Thymus (tissue), 11 donors: Measurements from ENCODE around the gene TM9SF2. TPM values are rescaled to one million over a fixed set of nuclear protein-coding genes. Genes with fewer than 3 reads are reported as not detected.
"Not testable (repeated sequence)": the region's sequence is repeated elsewhere in the genome, so short reads cannot be mapped to it uniquely, and the experiment has no call there.

Experiments used
- DNase-seq, 9 donors: peaks; one replicate each; pipeline ENCODE4 v3.0.0-alpha.2; 2013; ENCODE audit warnings: low spot score in 9 of 9, low read depth in 6 of 9, missing footprints in 1 of 9
- H3K27ac ChIP-seq, 2 donors: one replicate each; pipeline ENCODE4 v1.5.1; 2013; ENCODE audit warnings: control low read depth in 1 of 2, low read depth in 1 of 2, low read length in 1 of 2, mild to moderate bottlenecking in 1 of 2, moderate library complexity in 1 of 2
- H3K27me3 ChIP-seq, 2 donors: one replicate each; pipeline ENCODE4 v1.5.1; 2013; ENCODE audit warnings: low read length in 1 of 2; ENCODE audit not compliant: control insufficient read depth in 2 of 2, insufficient read depth in 1 of 2
- H3K36me3 ChIP-seq, 2 donors: one replicate each; pipeline ENCODE4 v1.5.1; 2013; ENCODE audit warnings: low read length in 1 of 2, mild to moderate bottlenecking in 1 of 2, moderate library complexity in 1 of 2; ENCODE audit not compliant: control insufficient read depth in 2 of 2, insufficient read depth in 2 of 2
- H3K4me1 ChIP-seq, 2 donors: one replicate each; pipeline ENCODE4 v1.5.1; 2013; ENCODE audit warnings: low read length in 2 of 2; ENCODE audit not compliant: control insufficient read depth in 2 of 2, insufficient read depth in 2 of 2
- H3K4me3 ChIP-seq, 2 donors: one replicate each; pipeline ENCODE4 v1.5.1; 2013; ENCODE audit warnings: low read length in 2 of 2, control low read depth in 1 of 2, mild to moderate bottlenecking in 1 of 2
- H3K9me3 ChIP-seq, 2 donors: one replicate each; pipeline ENCODE4 v1.5.1; 2013; ENCODE audit warnings: low read length in 1 of 2, mild to moderate bottlenecking in 1 of 2; ENCODE audit not compliant: control insufficient read depth in 2 of 2, insufficient read depth in 1 of 2
- WGBS: extraction: QIAGEN DNeasy Blood & Tissue Kit; methylation state at CpG from one replicate; pipeline ENCODE4 v1.1.7; 2013; 5-methylcytosine and 5-hydroxymethylcytosine counted together
- polyA plus RNA-seq: library from polyadenylated mRNA; stranded (reverse); fragments of 200-250 nt; gene quantifications from one replicate; pipeline ENCODE4 v1.2.3, GENCODE V29; 2013
- total RNA-seq: library from RNA; stranded (reverse); fragments of 120-200 nt; gene quantifications from one replicate; pipeline ENCODE4 v1.2.4, GENCODE V29; 2013
- donor health status: healthy.

The TM9SF2 gene
- total and polyA plus RNA-seq, 2 donors: 61.6 to 71.3 TPM

DNA sequence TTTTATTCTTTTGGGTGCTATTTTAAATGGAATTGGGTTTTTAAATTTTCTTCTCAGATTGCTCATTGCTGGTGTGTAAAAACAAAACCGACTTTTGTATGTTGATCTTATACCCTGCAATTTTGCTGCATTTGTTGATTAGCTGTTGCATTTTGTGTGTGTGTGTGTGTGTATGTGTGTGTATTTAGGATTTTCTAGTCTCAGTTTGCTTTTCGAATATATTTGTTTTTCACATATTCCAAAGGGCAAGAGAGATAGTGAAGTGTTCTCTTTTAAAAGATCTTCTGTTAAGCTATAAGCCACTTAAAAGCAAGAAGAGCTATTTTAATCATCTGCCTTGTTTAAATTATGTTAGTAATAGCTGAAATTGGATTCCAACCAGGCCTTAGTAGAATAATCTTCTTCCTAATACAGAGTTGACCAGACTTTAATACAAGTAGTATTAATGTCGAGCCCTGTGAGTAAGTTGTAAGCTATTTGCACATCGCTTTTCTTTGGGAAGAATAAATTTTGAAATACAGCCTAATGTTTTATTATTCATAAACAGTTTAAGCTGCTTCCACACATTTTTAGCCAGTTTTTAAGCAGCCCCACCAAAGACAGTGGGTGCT, 57.4 kb downstream of the TM9SF2 start:
- no peak for DNase-seq
- whole genome bisulfite sequencing: 98% methylated on average over 4 of the region's 4 CpGs
- H3K36me3 ChIP-seq: peaks cover 30 to 58% of the 10 kb centered on the region in 2 donors

DNA sequence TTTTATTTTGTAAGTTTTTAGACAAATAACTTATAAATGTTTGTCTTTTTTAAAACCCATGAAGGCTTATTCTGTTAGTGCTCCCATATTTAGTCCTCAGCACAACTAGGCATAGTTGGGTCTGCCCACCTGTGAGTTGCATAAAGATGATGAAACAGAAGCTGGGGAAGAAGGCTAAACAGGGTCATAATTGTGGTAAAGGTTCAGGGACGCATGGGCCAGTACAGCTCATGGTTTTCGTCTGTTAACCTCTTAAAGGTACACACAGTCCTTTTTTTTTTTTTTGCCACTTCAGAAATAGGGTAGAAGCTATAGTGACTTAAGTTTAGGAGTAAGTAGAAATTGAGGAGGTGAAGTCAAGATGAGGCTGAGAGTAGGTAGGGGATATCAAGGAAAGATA, 58.3 kb downstream of the TM9SF2 start:
- no peak overlapping the region for H3K4me3 ChIP-seq
- no peak overlapping the region for H3K27ac ChIP-seq
- H3K4me1 ChIP-seq: no peaks in the 10 kb centered on the region
- H3K27me3 ChIP-seq: no peaks in the 10 kb centered on the region
- no peaks in the 10 kb centered on the region for H3K9me3 ChIP-seq
- H3K36me3 ChIP-seq: peaks cover 26 to 54% of the 10 kb centered on the region in 2 donors
- DNase-seq: no peak
- WGBS: 95% methylated on average over 2 of the region's 2 CpGs

More for the DNA sequence above, 57.4 kb downstream of the TM9SF2 start:
- Histone ChIP-seq H3K27me3 (no peaks in the 10 kb centered on the region), H3K27ac (no peak overlapping the region), H3K9me3 (no peaks in the 10 kb centered on the region), H3K4me1 (no peaks in the 10 kb centered on the region), H3K4me3 (no peak overlapping the region)

DNA sequence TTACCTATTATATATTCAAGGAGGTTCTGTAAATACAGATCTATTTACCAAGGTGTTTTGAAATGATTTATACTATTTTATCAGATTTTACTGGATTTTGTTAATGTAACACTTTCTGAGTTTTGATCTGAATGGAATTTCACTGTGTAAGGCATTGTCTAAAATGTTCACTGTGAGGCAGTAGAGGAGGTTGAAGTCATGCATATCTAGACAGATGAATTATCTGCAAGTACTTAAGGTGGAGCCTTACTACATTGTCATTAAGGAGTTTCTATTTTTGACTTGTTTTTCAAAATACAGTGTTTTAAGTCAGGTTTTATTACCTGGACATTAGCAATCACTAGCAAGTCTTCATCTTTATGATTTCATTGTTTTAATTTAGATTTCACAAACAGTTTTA, 62.1 kb downstream of the TM9SF2 start:
- no peak for DNase-seq
- Histone ChIP-seq H3K36me3 (peaks cover 24 to 40% of the 10 kb centered on the region in 2 donors), H3K9me3 (peaks cover 0 to 17% of the 10 kb centered on the region in 2 donors), H3K4me3 (no peak overlapping the region), H3K27me3 (no peaks in the 10 kb centered on the region), H3K4me1 (peaks cover 0 to 2% of the 10 kb centered on the region in 2 donors), H3K27ac (no peak overlapping the region)

DNA sequence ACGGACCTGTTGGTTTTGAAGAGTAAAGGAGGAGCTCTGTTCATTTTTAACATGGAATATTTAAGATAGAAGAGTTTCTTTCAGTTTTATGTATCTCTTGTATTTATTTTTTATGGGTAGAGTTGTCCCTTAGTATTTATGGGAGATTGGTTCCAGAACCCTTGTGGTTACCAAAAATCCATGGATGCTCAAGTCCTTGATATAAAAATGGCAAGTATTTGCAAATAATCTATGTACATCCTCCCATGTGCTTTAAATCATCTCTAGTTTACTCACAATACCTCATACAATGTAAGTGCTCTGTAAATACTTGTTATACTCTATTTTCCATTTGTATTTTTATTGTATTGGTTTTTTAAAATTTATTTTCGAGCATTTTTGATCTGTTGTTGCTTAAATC, 63.1 kb downstream of the TM9SF2 start:
- H3K27ac ChIP-seq: no peak overlapping the region
- WGBS: 98% methylated on average over 2 of the region's 2 CpGs
- H3K4me1 ChIP-seq: peaks cover 0 to 2% of the 10 kb centered on the region in 2 donors
- peaks cover 24 to 35% of the 10 kb centered on the region in 2 donors for H3K36me3 ChIP-seq
- no peak for DNase-seq
- H3K27me3 ChIP-seq: no peaks in the 10 kb centered on the region
- peaks cover 0 to 25% of the 10 kb centered on the region in 2 donors for H3K9me3 ChIP-seq
- no peak overlapping the region for H3K4me3 ChIP-seq

DNA sequence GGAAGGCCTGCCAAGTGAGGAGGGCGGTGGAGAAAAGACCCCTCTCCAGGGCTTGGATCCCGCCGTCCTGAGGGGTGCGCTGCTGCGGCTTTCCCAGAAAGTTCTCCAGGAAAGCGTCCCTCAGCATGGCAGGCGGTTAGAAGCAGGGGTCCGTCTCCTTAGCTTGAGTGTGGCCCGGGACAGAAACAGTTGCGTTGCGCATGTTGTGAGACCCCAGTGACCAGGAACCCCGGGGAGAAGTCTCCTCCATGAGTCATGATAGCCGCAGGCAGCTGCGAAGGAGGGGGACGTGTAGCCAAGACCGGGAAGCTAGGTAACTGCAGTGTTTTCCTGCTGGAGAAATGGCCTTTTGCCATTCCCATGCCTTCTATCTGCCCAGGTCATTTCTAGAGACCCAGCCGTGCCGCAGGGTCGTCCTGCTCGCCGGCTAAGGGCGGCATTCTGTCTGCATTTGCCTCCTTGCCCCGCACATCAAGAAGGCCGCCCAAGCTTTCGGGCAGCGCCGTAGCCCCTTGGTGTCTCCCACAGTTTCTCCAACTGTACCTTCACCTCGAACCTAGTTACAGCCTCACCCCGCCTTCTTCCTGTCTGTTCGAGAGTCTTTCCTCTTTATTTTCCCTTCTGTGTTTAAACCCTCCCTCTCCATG, 64.3 kb downstream of the TM9SF2 start:
- H3K4me3 ChIP-seq: no peak overlapping the region
- H3K27ac ChIP-seq: no peak overlapping the region
- peaks cover 0 to 2% of the 10 kb centered on the region in 2 donors for H3K4me1 ChIP-seq
- WGBS: 88% methylated on average over 30 of the region's 30 CpGs
- DNase-seq: no peak
- H3K9me3 ChIP-seq: peaks cover 0 to 26% of the 10 kb centered on the region in 2 donors
- no peaks in the 10 kb centered on the region for H3K27me3 ChIP-seq
- peaks cover 15 to 27% of the 10 kb centered on the region in 2 donors for H3K36me3 ChIP-seq

DNA sequence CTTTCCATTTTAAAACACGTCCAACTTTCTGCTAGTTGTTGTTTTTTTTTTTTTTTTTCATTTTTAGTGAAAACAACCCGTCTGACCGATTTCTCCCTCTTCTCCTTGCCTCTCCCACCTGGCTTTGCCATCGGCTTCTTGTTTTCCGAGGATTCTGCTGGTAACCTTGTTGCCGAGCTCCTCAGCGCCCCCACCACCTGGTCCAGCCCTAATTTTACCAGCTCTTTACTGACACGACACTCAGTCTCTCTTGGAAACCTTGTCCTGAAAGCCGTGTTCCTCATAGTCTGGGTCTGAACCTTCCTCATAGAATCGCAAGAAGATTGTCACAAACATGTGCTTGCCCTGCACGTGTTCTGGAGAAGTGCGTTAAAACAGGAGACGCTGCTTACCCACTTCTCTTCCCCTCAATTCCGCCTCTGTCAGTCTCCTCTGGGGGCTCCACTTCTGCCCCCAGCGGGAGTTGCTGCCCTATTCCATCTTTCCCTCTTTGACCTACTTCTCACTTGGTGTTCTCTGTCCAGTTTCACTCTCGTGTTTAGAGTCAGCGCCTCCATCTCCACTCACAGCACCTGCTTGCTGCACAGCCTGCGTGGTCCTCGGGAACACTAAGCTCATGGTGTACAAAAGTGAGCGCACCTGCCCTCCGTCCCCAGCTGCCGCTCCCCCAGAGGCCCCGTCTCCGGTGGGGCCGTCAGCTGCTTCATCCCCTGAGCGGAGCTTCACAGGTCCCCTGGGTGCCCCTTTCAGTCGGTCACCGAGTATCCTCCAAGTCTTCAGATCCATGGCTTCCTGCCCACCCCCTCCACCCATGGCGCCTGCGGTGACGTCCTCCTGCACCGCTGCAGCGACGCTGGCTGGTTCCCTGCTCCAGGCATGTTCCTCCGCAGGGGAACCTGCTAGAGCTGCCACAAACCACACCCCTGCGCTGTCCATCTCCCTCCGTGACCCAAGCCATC, 65.1 kb downstream of the TM9SF2 start:
- Histone ChIP-seq H3K4me3 (no peak overlapping the region), H3K36me3 (peaks cover 15 to 22% of the 10 kb centered on the region in 2 donors), H3K27ac (no peak overlapping the region), H3K4me1 (peaks cover 0 to 2% of the 10 kb centered on the region in 2 donors), H3K9me3 (peaks cover 0 to 26% of the 10 kb centered on the region in 2 donors), H3K27me3 (no peaks in the 10 kb centered on the region)
- WGBS: 90% methylated on average over 37 of the region's 37 CpGs
- no peak for DNase-seq

DNA sequence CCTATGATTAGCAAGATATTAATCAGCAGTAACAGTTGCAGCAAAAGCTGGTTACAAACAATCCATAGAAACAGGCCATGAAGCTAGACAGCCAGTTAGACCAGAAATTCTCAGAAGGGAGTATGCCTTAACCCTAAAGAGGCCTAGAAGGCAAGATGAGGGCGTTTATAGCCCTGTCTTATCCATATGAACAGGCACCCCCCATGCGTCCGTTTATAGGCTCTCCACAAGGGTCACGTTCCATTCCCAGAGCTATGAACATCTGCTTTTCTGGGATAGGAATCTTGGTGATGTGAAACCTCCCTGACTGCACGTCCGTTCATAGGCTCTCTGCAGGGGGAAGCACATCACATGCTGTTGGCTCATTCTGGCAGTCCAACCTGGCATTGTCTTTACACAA, 67.6 kb downstream of the TM9SF2 start:
- Histone ChIP-seq H3K36me3 (peaks cover 7 to 11% of the 10 kb centered on the region in 2 donors), H3K9me3 (peaks cover 0 to 26% of the 10 kb centered on the region in 2 donors)
- H3K27ac ChIP-seq, H3K4me1 ChIP-seq, DNase-seq, H3K27me3 ChIP-seq, H3K4me3 ChIP-seq: not testable (repeated sequence)
- WGBS: 92% methylated on average over 6 of the region's 6 CpGs

DNA sequence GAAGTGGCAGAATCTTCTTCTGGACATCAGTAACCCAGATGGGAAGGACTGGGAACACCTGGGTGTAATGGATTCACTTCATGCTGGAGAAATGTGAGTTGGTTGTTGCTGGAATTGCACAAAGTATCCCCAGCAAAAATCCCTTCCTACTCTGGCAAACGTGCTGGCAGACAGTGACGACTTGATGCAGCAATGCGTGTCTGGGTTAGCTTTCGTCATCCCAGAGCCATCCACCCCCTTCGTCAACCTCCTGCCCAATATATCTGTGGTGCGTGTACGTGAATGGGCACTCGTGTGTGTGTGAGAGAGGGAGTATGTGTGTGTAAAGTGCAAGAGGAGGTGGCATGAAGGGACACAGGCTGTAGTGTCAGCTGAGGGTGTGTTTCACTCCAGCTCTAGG, 70.9 kb downstream of the TM9SF2 start:
- H3K27ac ChIP-seq: no peak overlapping the region
- no peaks in the 10 kb centered on the region for H3K36me3 ChIP-seq
- H3K9me3 ChIP-seq: peaks cover 0 to 16% of the 10 kb centered on the region in 2 donors
- no peak for DNase-seq
- no peaks in the 10 kb centered on the region for H3K4me1 ChIP-seq
- no peak overlapping the region for H3K4me3 ChIP-seq
- 96% methylated on average over 8 of the region's 8 CpGs for WGBS
- H3K27me3 ChIP-seq: peaks cover 0 to 2% of the 10 kb centered on the region in 2 donors

DNA sequence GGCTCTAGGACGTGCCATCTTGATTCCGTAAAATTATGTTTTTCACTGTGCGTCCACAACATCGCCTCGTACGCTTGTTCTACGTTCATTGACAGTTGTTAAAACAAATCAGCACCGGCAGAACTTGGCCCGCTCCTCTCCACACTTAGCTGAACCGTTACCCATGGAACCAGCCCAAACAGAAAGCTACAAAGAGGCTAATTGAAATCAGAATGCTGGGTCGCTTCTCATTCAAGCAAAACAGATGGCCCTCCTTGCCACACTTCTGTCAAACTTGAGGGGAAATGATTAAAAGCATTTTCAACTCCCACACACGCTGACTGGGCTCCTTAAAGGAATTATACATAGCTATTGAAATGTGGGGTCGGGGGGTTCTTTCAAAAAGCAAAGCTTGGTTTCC, 71.6 kb downstream of the TM9SF2 start:
- Histone ChIP-seq H3K27me3 (peaks cover 0 to 2% of the 10 kb centered on the region in 2 donors), H3K27ac (no peak overlapping the region), H3K4me3 (no peak overlapping the region), H3K4me1 (no peaks in the 10 kb centered on the region), H3K9me3 (peaks cover 0 to 11% of the 10 kb centered on the region in 2 donors), H3K36me3 (no peaks in the 10 kb centered on the region)
- 91% methylated on average over 13 of the region's 13 CpGs for WGBS
- no peak for DNase-seq
